ENCODE results near the gene NALF2. TPM values are rescaled to one million over a fixed set of nuclear protein-coding genes. Genes with fewer than 3 reads are reported as not detected.

The NALF2 gene
- total RNA-seq (1 to 10 TPM in 1 of 5 donors, under 1 TPM in 1, not detected in 3; 0.18 to 1.3 TPM), polyA plus RNA-seq (1 to 10 TPM in 1 of 3 donors, under 1 TPM in 1, not detected in 1; 0.78 to 1.1 TPM)
- long read RNA-seq, donor 1, result 0 reads
- long read RNA-seq, donor 2, result 0 reads
- long read RNA-seq, donor 3, result 0 reads
- long read RNA-seq, donor 4, result 0 reads
- long read RNA-seq, donor 5, result 0 reads
- long read RNA-seq, donor 6, result 0 reads
- long read RNA-seq, donor 7, result 0 reads
- long read RNA-seq, donor 8, result 0 reads
- long read RNA-seq, donor 9, full-length matches to known transcripts, result 1 of 1 reads
- long read RNA-seq, donor 9, partial matches to known transcripts, result 0 of 1 reads
- long read RNA-seq, donor 9, other reads (novel, unspliced or antisense), result 0 of 1 reads
- long read RNA-seq, donor 10, result 0 reads

DNA sequence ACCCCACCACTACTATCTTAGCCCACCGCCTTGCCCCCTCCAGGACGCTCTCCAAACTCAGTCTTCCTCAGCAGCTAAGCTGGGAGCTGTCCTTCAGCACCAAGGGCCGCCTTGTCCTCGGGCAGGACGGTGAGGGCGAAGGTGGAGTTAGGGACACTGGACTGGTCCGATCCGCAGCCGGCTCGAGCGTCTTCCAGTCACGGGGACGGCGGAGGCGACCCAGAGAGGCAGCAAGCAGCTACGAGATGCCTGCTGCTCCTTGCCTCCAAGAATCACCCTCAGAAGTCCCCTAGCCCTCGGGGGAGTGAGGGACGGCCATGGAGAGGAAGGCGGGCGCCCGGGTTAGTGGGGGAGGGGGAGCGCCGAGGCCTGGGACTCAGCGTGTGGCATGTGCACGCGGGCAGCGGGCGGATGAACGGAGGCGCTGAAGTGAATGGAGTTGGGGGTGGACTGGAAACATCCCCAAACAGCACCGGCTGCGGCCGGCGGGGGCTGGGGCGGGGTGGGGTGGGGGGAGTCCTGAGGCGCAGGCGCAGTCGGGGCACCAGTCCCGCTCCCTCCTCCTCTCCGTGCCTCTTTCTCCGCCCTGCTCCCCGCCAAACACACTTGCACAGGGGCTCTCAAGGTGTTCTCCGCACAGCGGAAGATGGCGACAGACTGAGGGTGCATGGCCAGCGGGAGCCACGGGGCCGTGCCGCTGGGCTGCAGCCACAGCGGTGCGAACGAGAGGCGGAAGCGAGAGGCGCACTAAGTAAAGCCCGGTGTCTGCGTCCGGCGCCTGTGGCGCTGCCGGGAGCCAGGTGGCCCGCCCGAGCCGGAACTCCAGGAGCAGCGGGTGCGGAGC, at the start of gene NALF2:
NALF2 (plus strand) TSS at position 545 of the 844 bp plus-strand sequence. CDS start 957 bp downstream, outside the sequence.
- TF ChIP-seq POLR2A (IDR thresholded peaks at IDR 0.05) (no peak), EP300 (IDR thresholded peaks at IDR 0.05) (no peak), POLR2AphosphoS5 (IDR thresholded peaks at IDR 0.05) (no peak)
- TF ChIP-seq, protein P1, sequence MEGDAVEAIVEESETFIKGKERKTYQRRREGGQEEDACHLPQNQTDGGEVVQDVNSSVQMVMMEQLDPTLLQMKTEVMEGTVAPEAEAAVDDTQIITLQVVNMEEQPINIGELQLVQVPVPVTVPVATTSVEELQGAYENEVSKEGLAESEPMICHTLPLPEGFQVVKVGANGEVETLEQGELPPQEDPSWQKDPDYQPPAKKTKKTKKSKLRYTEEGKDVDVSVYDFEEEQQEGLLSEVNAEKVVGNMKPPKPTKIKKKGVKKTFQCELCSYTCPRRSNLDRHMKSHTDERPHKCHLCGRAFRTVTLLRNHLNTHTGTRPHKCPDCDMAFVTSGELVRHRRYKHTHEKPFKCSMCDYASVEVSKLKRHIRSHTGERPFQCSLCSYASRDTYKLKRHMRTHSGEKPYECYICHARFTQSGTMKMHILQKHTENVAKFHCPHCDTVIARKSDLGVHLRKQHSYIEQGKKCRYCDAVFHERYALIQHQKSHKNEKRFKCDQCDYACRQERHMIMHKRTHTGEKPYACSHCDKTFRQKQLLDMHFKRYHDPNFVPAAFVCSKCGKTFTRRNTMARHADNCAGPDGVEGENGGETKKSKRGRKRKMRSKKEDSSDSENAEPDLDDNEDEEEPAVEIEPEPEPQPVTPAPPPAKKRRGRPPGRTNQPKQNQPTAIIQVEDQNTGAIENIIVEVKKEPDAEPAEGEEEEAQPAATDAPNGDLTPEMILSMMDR (IDR thresholded peaks at IDR 0.05), result no peak
- DNase-seq, result peak; percentile 58 to 88
- Histone ChIP-seq H3K27me3 (peaks cover 0 to 32% (median 19%) of the 10 kb centered on the region in 3 donors), H3K27ac (peak within 1 kb of the TSS; percentile 35 to 73 (median 63)), H3K4me1 (peaks cover 0 to 19% (median 13%) of the 10 kb centered on the region in 4 donors), H3K9me3 (peaks cover 0 to 6% (median 0%) of the 10 kb centered on the region in 4 donors), H3K4me3 (peak within 1 kb of the TSS; percentile 45 to 63 (median 56)), H3K36me3 (no peaks in the 10 kb centered on the region)
- 0 to 48% (median 4%) methylated on average over 2 to 65 of the region's 66 CpGs for WGBS, 5 donors
- intact Hi-C loops (cut with DNase I; ENCODE audit: low total_unique reads), result no loop called here

GRCh38 chrX:69457756-69458155, 46.4 kb upstream of the NALF2 start:
- TF ChIP-seq EP300 (IDR thresholded peaks at IDR 0.05) (no peak), POLR2AphosphoS5 (IDR thresholded peaks at IDR 0.05) (no peak), POLR2A (IDR thresholded peaks at IDR 0.05) (no peak)
- TF ChIP-seq, protein P1 (IDR thresholded peaks at IDR 0.05), result no peak
- Histone ChIP-seq H3K9me3 (peaks cover 0 to 6% (median 0%) of the 10 kb centered on the region in 4 donors), H3K36me3 (no peaks in the 10 kb centered on the region), H3K4me3 (no peak overlapping the region), H3K27me3 (no peaks in the 10 kb centered on the region), H3K27ac (no peak overlapping the region), H3K4me1 (no peaks in the 10 kb centered on the region)
- intact Hi-C loops (cut with DNase I; ENCODE audit: low total_unique reads), result no loop called here
- WGBS, 5 donors, result 67 to 80% (median 77%) methylated on average over 6 of the region's 6 CpGs
- DNase-seq, result no peak

GRCh38 chrX:69466546-69466945, 37.6 kb upstream of the NALF2 start:
- Histone ChIP-seq H3K4me3 (no peak overlapping the region), H3K9me3 (peaks cover 0 to 8% (median 0%) of the 10 kb centered on the region in 4 donors), H3K27ac (no peak overlapping the region), H3K4me1 (no peaks in the 10 kb centered on the region), H3K27me3 (peaks cover 0 to 4% (median 0%) of the 10 kb centered on the region in 3 donors), H3K36me3 (no peaks in the 10 kb centered on the region)
- DNase-seq, result no peak
- 65 to 100% (median 89%) methylated on average over 1 of the region's 1 CpG for WGBS, 5 donors
- intact Hi-C loops (cut with DNase I; ENCODE audit: low total_unique reads), result no loop called here
- TF ChIP-seq, protein P1 (IDR thresholded peaks at IDR 0.05), result no peak
- no peak for TF ChIP-seq POLR2AphosphoS5 (IDR thresholded peaks at IDR 0.05)
- no peak for TF ChIP-seq POLR2A (IDR thresholded peaks at IDR 0.05)
- no peak for TF ChIP-seq EP300 (IDR thresholded peaks at IDR 0.05)

GRCh38 chrX:69469975-69470374, 34.2 kb upstream of the NALF2 start:
- no peak for DNase-seq
- Histone ChIP-seq H3K9me3 (no peaks in the 10 kb centered on the region), H3K4me1 (no peaks in the 10 kb centered on the region), H3K27ac (no peak overlapping the region), H3K36me3 (no peaks in the 10 kb centered on the region), H3K4me3 (no peak overlapping the region), H3K27me3 (peaks cover 0 to 4% (median 0%) of the 10 kb centered on the region in 3 donors)
- TF ChIP-seq, protein P1 (IDR thresholded peaks at IDR 0.05), result no peak
- TF ChIP-seq POLR2A (IDR thresholded peaks at IDR 0.05), result no peak
- no peak for TF ChIP-seq POLR2AphosphoS5 (IDR thresholded peaks at IDR 0.05)
- no peak for TF ChIP-seq EP300 (IDR thresholded peaks at IDR 0.05)
- 68 to 83% (median 76%) methylated on average over 4 of the region's 4 CpGs for WGBS, 5 donors
- intact Hi-C loops (cut with DNase I; ENCODE audit: low total_unique reads), result no loop called here

Data from stomach (tissue), 19 donors.